GM21447 (cell line): ENCODE results near the gene OAS2.
"Not testable (repeated sequence)": the region's sequence is repeated elsewhere in the genome, so short reads cannot be mapped to it uniquely, and the experiment has no call there.

Experiments used
- ATAC-seq: cut with Tn5 transposase; IDR thresholded peaks from one replicate; pipeline ENCODE4 v1.9.1; 2021; ENCODE audit not compliant: unreplicated experiment

Gene OAS2

GRCh38 chr12:112979041-112979680, 842 bp downstream of the OAS2 start:
- no peak for ATAC-seq

- no peak for ATAC-seq
Measured at GRCh38 chr12:112980491-112981158, 2.3 kb downstream of the OAS2 start.

- no peak for ATAC-seq
Measured at GRCh38 chr12:112985642-112986290, 7.4 kb downstream of the OAS2 start.

- no peak for ATAC-seq
Measured at GRCh38 chr12:112986291-112986800, 8.0 kb downstream of the OAS2 start.

- ATAC-seq, result no peak
Measured at GRCh38 chr12:112987561-112987960, 9.2 kb downstream of the OAS2 start.

- ATAC-seq, result no peak
Measured at GRCh38 chr12:112988224-112988623, 9.9 kb downstream of the OAS2 start.

GRCh38 chr12:112988823-112989385, 10.6 kb downstream of the OAS2 start:
- not testable (repeated sequence) for ATAC-seq

- no peak for ATAC-seq
Measured at GRCh38 chr12:112989806-112990205, 11.5 kb downstream of the OAS2 start.

GRCh38 chr12:112992541-112993398, 14.5 kb downstream of the OAS2 start:
- ATAC-seq, result no peak

GRCh38 chr12:112995008-112995407, 16.7 kb downstream of the OAS2 start:
- no peak for ATAC-seq

GRCh38 chr12:112996501-112996900, 18.2 kb downstream of the OAS2 start:
- no peak for ATAC-seq

GRCh38 chr12:112997506-112997905, 19.2 kb downstream of the OAS2 start:
- no peak for ATAC-seq

- ATAC-seq, result peak; percentile 97
Measured at GRCh38 chr12:112998987-112999767, 20.9 kb downstream of the OAS2 start.

- no peak for ATAC-seq
Measured at GRCh38 chr12:113000433-113000832, 22.1 kb downstream of the OAS2 start.

- ATAC-seq, result no peak
Measured at GRCh38 chr12:113002155-113002554, 23.8 kb downstream of the OAS2 start.

GRCh38 chr12:113002676-113003075, 24.4 kb downstream of the OAS2 start:
- ATAC-seq, result no peak

GRCh38 chr12:113003636-113004035, 25.3 kb downstream of the OAS2 start:
- ATAC-seq, result no peak

- ATAC-seq, result no peak
Measured at GRCh38 chr12:113005762-113006161, 27.4 kb downstream of the OAS2 start.

- ATAC-seq, result no peak
Measured at GRCh38 chr12:113006206-113006605, 27.9 kb downstream of the OAS2 start.

- no peak for ATAC-seq
Measured at GRCh38 chr12:113006641-113007040, 28.3 kb downstream of the OAS2 start.
